NK-92 (cell line): ENCODE measurements around the gene NIT1.
A peak's percentile ranks its signal among the peaks of the same experiment; 100 is the strongest.

Experiments
- DNase-seq: peaks from one replicate; lab custom pipeline; 2025; ENCODE audit not compliant: unreplicated experiment; lab: John Stamatoyannopoulos, UW

Gene NIT1

GRCh38 chr1:161145832-161146231 lies 27.9 kb downstream of the NIT1 start:
- DNase-seq, result no peak

GRCh38 chr1:161153176-161153575 lies 35.3 kb downstream of the NIT1 start:
- DNase-seq, result no peak

GRCh38 chr1:161153682-161154337 lies 35.9 kb downstream of the NIT1 start, which contains the start of gene UFC1:
Gene UFC1 (plus strand): TSS chr1:161153978. CDS start chr1:161153998, 20 bp downstream.
- DNase-seq, result peak; percentile 32

GRCh38 chr1:161157867-161158266 lies 40.0 kb downstream of the NIT1 start:
- DNase-seq, result no peak

GRCh38 chr1:161158316-161159010 lies 40.6 kb downstream of the NIT1 start:
- no peak for DNase-seq

GRCh38 chr1:161159087-161159912 lies 41.4 kb downstream of the NIT1 start, which contains the start of gene USP21:
Gene USP21 (plus strand): TSS chr1:161159500. CDS start chr1:161160641, 1,141 bp downstream.
- DNase-seq, result peak; percentile 39

- DNase-seq, result no peak
Observed at GRCh38 chr1:161159913-161160243, 42.0 kb downstream of the NIT1 start.

GRCh38 chr1:161160671-161161145 lies 42.8 kb downstream of the NIT1 start:
- no peak for DNase-seq

GRCh38 chr1:161161652-161162051 lies 43.7 kb downstream of the NIT1 start:
- DNase-seq, result no peak

GRCh38 chr1:161162052-161162451 lies 44.1 kb downstream of the NIT1 start:
- no peak for DNase-seq

GRCh38 chr1:161162806-161163205 lies 44.9 kb downstream of the NIT1 start:
- no peak for DNase-seq

- no peak for DNase-seq
Observed at GRCh38 chr1:161163793-161164192, 45.9 kb downstream of the NIT1 start.

GRCh38 chr1:161164901-161165610 lies 47.2 kb downstream of the NIT1 start:
- DNase-seq, result no peak

GRCh38 chr1:161165742-161166668 lies 48.1 kb downstream of the NIT1 start, which contains the start of gene PPOX:
Gene PPOX (plus strand): TSS chr1:161166426. CDS start chr1:161166848, 422 bp downstream.
- DNase-seq, result peak; percentile 66

- DNase-seq, result no peak
Observed at GRCh38 chr1:161166669-161167548, 49.0 kb downstream of the NIT1 start.

- DNase-seq, result no peak
Observed at GRCh38 chr1:161168906-161169305, 51.0 kb downstream of the NIT1 start.
